SJCRH30 (cell line): Measurements from ENCODE around the gene CLDN20. TPM values are rescaled to one million over a fixed set of nuclear protein-coding genes. Genes with fewer than 3 reads are reported as not detected.

Experiments
- DNase-seq, 2 experiments: peaks; one replicate each; pipeline ENCODE4 v3.0.0-alpha.2; 2015 to 2020
- H3K27ac ChIP-seq: fragments of 250-450 bp; sonication (Bioruptor Pico); 2 replicates; pipeline ENCODE4 v1.5.1; 2020; ENCODE audit warnings: mild to moderate bottlenecking, moderate library complexity
- H3K27me3 ChIP-seq: fragments of 250-450 bp; sonication (Bioruptor Pico); 2 replicates; pipeline ENCODE4 v1.5.1; 2020; ENCODE audit warnings: mild to moderate bottlenecking, moderate library complexity
- H3K36me3 ChIP-seq: fragments of 250-450 bp; sonication (Bioruptor Pico); 2 replicates; pipeline ENCODE4 v1.5.1; 2020; ENCODE audit warnings: mild to moderate bottlenecking, moderate library complexity
- H3K4me1 ChIP-seq: fragments of 250-450 bp; sonication (Bioruptor Pico); 2 replicates; pipeline ENCODE4 v1.5.1; 2020; ENCODE audit warnings: mild to moderate bottlenecking, moderate library complexity
- H3K4me3 ChIP-seq: fragments of 250-450 bp; sonication (Bioruptor Pico); 2 replicates; pipeline ENCODE4 v1.5.1; 2020; ENCODE audit warnings: mild to moderate bottlenecking, moderate library complexity
- H3K9me3 ChIP-seq: fragments of 250-450 bp; sonication (Bioruptor Pico); replicated peaks from 2 replicates; pipeline ENCODE4 v1.5.1; 2020; ENCODE audit warnings: mild to moderate bottlenecking, moderate library complexity
- total RNA-seq: library from RNA; depleted of rRNA; stranded (reverse); fragments of >200 nt; shearing (Covaris generic); gene quantifications from 2 replicates; pipeline ENCODE4 v1.2.3, GENCODE V29; 2014

Gene CLDN20
- total RNA-seq, 1 experiment from 2014 or later, result not detected

GRCh38 chr6:155234167-155234566 is 29.6 kb upstream of the CLDN20 start:
- no peak overlapping the region for H3K27ac ChIP-seq
- no peak overlapping the region for H3K4me3 ChIP-seq
- DNase-seq, result no peak
- no peaks in the 10 kb centered on the region for H3K27me3 ChIP-seq
- H3K36me3 ChIP-seq, result 0 out of 2 replicates have a peak, but pooled peaks cover 3% of the 10 kb centered on the region
- no peaks in the 10 kb centered on the region; the same call in 1 of the 2 replicates for H3K9me3 ChIP-seq
- no peaks in the 10 kb centered on the region for H3K4me1 ChIP-seq

GRCh38 chr6:155234687-155235086 is 29.1 kb upstream of the CLDN20 start:
- no peak overlapping the region for H3K4me3 ChIP-seq
- no peak overlapping the region for H3K27ac ChIP-seq
- H3K9me3 ChIP-seq, result no peaks in the 10 kb centered on the region; the same call in 1 of the 2 replicates
- no peak for DNase-seq
- H3K36me3 ChIP-seq, result no peaks in the 10 kb centered on the region
- H3K4me1 ChIP-seq, result no peaks in the 10 kb centered on the region
- H3K27me3 ChIP-seq, result no peaks in the 10 kb centered on the region

- H3K4me3 ChIP-seq, result no peak overlapping the region
- no peaks in the 10 kb centered on the region for H3K27me3 ChIP-seq
- H3K36me3 ChIP-seq, result no peaks in the 10 kb centered on the region
- no peak overlapping the region for H3K27ac ChIP-seq
- no peaks in the 10 kb centered on the region; the same call in 1 of the 2 replicates for H3K9me3 ChIP-seq
- H3K4me1 ChIP-seq, result no peaks in the 10 kb centered on the region
- no peak for DNase-seq
Observed at GRCh38 chr6:155235087-155235486, 28.7 kb upstream of the CLDN20 start.

GRCh38 chr6:155237613-155238012 is 26.2 kb upstream of the CLDN20 start:
- DNase-seq, result no peak
- Histone ChIP-seq H3K36me3 (peaks cover 3% of the 10 kb centered on the region; the same call in 1 of the 2 replicates), H3K27me3 (no peaks in the 10 kb centered on the region), H3K27ac (no peak overlapping the region), H3K4me3 (no peak overlapping the region), H3K4me1 (no peaks in the 10 kb centered on the region), H3K9me3 (no peaks in the 10 kb centered on the region; the same call in 1 of the 2 replicates)

DNA sequence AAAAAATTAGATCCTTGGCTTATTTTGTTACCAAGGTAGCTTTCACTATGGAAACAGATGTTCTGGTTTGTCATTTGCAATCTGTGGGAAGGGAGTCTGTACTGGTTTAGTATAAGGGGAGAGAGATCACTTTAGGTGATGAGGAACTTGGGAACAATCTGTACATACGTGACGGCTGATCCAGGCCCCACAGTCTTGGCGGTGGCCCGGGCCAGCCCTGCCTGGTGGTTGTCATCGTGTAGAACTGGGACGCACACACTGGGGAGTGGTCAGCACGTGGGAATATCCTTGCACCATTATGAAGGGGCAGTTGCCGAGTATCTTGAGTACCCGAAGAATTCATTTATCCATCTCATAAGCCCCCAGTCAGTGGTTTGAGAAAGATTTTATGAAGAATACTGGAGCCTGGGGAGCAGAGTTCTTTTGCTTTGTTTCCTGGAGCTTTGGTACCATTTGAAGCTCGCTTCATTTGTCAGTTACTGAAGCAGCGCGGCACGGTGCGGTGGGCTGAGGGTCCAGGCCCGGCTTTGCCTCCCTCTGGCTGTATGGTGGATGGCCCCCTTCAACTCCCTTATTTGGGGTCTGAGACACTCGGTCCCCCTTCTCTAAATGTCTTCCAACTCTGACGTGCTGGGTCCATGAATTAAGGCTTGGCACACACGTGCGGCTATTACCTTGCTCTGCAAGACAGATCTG is 22.8 kb upstream of the CLDN20 start:
- DNase-seq, result no peak
- Histone ChIP-seq H3K27me3 (no peaks in the 10 kb centered on the region), H3K27ac (no peak overlapping the region), H3K36me3 (peaks cover 12% of the 10 kb centered on the region), H3K4me1 (no peaks in the 10 kb centered on the region; the same call in 1 of the 2 replicates), H3K9me3 (no peaks in the 10 kb centered on the region; the same call in 1 of the 2 replicates), H3K4me3 (no peak overlapping the region)

DNA sequence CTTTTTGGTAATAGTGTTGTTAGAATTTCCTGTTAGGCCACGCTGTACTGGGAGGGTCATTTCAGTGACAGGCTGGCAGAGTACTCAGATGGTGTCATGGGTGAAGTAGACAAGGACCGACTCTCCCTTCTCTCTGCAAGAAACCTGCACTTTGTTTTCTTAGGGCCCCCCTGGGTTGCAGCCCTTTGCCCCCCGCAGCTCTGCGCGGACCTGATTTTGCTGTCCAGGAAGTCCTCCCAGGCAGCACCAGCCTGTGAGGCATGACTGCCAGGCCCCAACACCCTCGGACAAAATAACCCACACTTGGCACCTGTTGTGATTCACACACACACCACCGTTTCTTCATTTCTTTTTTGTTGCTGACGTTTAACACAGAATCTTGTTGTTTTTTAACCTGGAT is 21.8 kb upstream of the CLDN20 start:
- no peak for DNase-seq
- Histone ChIP-seq H3K4me1 (no peaks in the 10 kb centered on the region; the same call in 1 of the 2 replicates), H3K9me3 (no peaks in the 10 kb centered on the region; the same call in 1 of the 2 replicates), H3K4me3 (no peak overlapping the region), H3K27ac (no peak overlapping the region), H3K36me3 (peaks cover 21% of the 10 kb centered on the region), H3K27me3 (no peaks in the 10 kb centered on the region)

DNA sequence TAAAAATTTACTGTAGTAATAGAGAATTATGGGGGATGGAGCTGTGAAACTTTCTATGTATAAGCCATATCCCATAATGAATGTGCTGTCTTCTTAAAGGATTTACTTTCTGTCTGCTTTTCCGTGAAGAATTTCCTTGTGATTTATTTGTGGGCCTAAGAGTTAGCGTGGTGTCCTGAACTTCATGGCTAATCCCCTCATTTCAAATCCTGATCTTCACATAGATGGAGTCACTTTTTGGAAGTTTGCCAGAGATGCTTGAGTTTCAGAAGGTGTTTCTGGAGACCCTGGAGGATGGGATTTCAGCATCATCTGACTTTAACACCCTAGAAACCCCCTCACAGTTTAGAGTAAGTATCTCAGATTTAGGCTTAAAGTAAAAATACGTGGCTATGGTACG is 19.4 kb upstream of the CLDN20 start:
- Histone ChIP-seq H3K4me1 (peaks cover 3% of the 10 kb centered on the region), H3K4me3 (no peak overlapping the region), H3K27ac (no peak overlapping the region), H3K27me3 (no peaks in the 10 kb centered on the region), H3K36me3 (peaks cover 30% of the 10 kb centered on the region), H3K9me3 (no peaks in the 10 kb centered on the region)
- peak in 1 of 2 experiments; percentile 36 for DNase-seq

- H3K27me3 ChIP-seq, result no peaks in the 10 kb centered on the region
- H3K27ac ChIP-seq, result no peak overlapping the region
- no peaks in the 10 kb centered on the region for H3K9me3 ChIP-seq
- no peak for DNase-seq
- peaks cover 3% of the 10 kb centered on the region for H3K4me1 ChIP-seq
- H3K36me3 ChIP-seq, result peaks cover 32% of the 10 kb centered on the region
- H3K4me3 ChIP-seq, result no peak overlapping the region
Observed at GRCh38 chr6:155245193-155245592, 18.6 kb upstream of the CLDN20 start.

- no peak for DNase-seq
- no peaks in the 10 kb centered on the region for H3K27me3 ChIP-seq
- H3K27ac ChIP-seq, result no peak overlapping the region
- H3K4me1 ChIP-seq, result peaks cover 3% of the 10 kb centered on the region
- no peaks in the 10 kb centered on the region for H3K9me3 ChIP-seq
- H3K4me3 ChIP-seq, result no peak overlapping the region
- H3K36me3 ChIP-seq, result peaks cover 30% of the 10 kb centered on the region
Observed at GRCh38 chr6:155245831-155246230, 18.0 kb upstream of the CLDN20 start.

GRCh38 chr6:155246825-155247224 is 17.0 kb upstream of the CLDN20 start:
- no peak overlapping the region for H3K27ac ChIP-seq
- H3K9me3 ChIP-seq, result no peaks in the 10 kb centered on the region
- H3K4me3 ChIP-seq, result no peak overlapping the region
- peaks cover 3% of the 10 kb centered on the region for H3K4me1 ChIP-seq
- H3K36me3 ChIP-seq, result peaks cover 31% of the 10 kb centered on the region
- H3K27me3 ChIP-seq, result no peaks in the 10 kb centered on the region
- DNase-seq, result no peak

GRCh38 chr6:155247618-155248007 is 16.2 kb upstream of the CLDN20 start:
- peak; percentile 20 to 44 for DNase-seq

DNA sequence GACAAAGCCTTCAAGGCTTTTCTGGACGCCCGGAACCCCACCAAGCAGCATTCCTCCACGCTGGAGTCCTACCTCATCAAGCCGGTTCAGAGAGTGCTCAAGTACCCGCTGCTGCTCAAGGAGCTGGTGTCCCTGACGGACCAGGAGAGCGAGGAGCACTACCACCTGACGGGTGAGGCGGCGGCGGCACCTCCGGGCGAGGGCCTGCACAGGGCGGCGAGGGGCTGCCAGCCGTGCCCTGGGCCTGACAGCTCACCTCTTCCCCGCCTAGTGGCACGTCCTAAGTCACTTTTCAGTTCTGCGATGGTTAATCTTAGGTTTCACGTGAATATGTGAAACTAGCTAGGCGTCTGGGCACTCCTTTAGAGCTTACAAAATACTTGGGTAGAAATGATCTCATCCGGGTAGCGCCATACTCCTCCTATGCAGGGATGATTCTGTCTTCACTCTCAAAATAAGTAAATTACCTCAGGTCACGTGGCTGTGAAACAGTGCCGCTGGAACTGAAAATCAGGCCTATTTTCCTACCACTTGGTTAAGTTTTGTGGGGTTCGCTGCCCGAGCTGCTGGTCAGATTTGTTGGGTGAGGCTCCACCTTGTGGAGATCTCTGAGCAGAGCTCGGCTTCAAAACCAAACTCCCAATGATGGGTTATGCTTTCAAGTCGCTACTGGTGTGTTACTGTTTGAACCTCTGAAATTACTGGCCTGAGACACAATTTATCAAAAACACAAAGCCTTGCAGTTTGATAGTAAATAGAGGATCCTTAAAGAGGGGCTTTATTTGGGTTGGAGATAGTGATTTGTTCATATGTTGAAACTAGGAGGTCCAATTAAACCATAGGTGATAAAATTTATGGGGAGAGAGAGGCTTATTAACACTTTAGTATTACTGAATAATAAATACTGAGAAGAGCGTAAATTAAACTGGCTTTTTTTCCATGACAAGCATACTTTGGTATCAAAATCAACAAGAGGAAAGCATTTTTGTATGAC is 15.5 kb upstream of the CLDN20 start:
- Histone ChIP-seq H3K9me3 (no peaks in the 10 kb centered on the region), H3K27ac (peak overlapping the region; percentile 38), H3K4me3 (no peak overlapping the region), H3K27me3 (no peaks in the 10 kb centered on the region), H3K4me1 (peaks cover 3% of the 10 kb centered on the region), H3K36me3 (peaks cover 42% of the 10 kb centered on the region)
- DNase-seq, result peak; percentile 37 to 49

More at GRCh38 chr6:155247618-155248007, 16.2 kb upstream of the CLDN20 start:
- peaks cover 3% of the 10 kb centered on the region for H3K4me1 ChIP-seq
- no peaks in the 10 kb centered on the region for H3K9me3 ChIP-seq
- H3K27ac ChIP-seq, result peak overlapping the region; percentile 38
- peaks cover 36% of the 10 kb centered on the region for H3K36me3 ChIP-seq
- H3K4me3 ChIP-seq, result no peak overlapping the region
- H3K27me3 ChIP-seq, result no peaks in the 10 kb centered on the region

- Histone ChIP-seq H3K4me1 (peaks cover 3% of the 10 kb centered on the region; the same call in 1 of the 2 replicates), H3K36me3 (peaks cover 47% of the 10 kb centered on the region), H3K4me3 (no peak overlapping the region)
Observed at GRCh38 chr6:155250701-155251381, 13.0 kb upstream of the CLDN20 start.

GRCh38 chr6:155252581-155252980 is 11.2 kb upstream of the CLDN20 start:
- DNase-seq, result no peak
- H3K36me3 ChIP-seq, result peaks cover 50% of the 10 kb centered on the region
- no peak overlapping the region for H3K4me3 ChIP-seq
- H3K9me3 ChIP-seq, result no peaks in the 10 kb centered on the region
- H3K27me3 ChIP-seq, result no peaks in the 10 kb centered on the region
- peaks cover 3% of the 10 kb centered on the region; the same call in 1 of the 2 replicates for H3K4me1 ChIP-seq
- no peak overlapping the region for H3K27ac ChIP-seq

More at GRCh38 chr6:155250701-155251381, 13.0 kb upstream of the CLDN20 start:
- DNase-seq, result no peak
- H3K9me3 ChIP-seq, result no peaks in the 10 kb centered on the region
- H3K27ac ChIP-seq, result no peak overlapping the region
- H3K27me3 ChIP-seq, result no peaks in the 10 kb centered on the region
